ENCODE measurements around the gene COPS9. TPM values are rescaled to one million over a fixed set of nuclear protein-coding genes. Genes with fewer than 3 reads are reported as not detected.

The COPS9 gene
- total RNA-seq, 4 donors from 2014 or later: 120 to 172 (median 142) TPM

DNA sequence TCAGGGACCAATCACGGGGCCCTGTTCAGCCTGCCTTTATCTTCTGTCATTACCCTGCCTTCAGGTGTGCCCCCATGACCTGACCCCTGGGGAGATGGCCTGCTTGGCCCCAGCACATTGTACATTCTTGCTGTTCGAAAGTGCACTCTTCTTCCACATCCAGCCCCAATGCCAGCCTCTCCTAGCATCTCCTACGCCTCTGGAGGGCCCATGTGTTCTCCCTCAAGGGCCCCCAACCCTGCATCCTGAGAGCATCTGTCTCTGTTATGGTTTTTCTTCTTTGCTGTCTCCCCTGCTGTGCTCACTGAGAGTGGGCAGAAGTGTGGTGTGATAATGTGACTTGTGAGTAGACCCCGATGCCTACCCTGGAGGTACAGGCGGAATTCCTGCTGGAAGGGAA is 45.9 kb upstream of the COPS9 start:
- TF ChIP-seq, protein P1, sequence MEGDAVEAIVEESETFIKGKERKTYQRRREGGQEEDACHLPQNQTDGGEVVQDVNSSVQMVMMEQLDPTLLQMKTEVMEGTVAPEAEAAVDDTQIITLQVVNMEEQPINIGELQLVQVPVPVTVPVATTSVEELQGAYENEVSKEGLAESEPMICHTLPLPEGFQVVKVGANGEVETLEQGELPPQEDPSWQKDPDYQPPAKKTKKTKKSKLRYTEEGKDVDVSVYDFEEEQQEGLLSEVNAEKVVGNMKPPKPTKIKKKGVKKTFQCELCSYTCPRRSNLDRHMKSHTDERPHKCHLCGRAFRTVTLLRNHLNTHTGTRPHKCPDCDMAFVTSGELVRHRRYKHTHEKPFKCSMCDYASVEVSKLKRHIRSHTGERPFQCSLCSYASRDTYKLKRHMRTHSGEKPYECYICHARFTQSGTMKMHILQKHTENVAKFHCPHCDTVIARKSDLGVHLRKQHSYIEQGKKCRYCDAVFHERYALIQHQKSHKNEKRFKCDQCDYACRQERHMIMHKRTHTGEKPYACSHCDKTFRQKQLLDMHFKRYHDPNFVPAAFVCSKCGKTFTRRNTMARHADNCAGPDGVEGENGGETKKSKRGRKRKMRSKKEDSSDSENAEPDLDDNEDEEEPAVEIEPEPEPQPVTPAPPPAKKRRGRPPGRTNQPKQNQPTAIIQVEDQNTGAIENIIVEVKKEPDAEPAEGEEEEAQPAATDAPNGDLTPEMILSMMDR (IDR thresholded peaks at IDR 0.05): no peak
- no peak for TF ChIP-seq POLR2A (IDR thresholded peaks at IDR 0.05)
- 70 to 83% methylated on average over 5 of the region's 5 CpGs for WGBS, 2 donors

DNA sequence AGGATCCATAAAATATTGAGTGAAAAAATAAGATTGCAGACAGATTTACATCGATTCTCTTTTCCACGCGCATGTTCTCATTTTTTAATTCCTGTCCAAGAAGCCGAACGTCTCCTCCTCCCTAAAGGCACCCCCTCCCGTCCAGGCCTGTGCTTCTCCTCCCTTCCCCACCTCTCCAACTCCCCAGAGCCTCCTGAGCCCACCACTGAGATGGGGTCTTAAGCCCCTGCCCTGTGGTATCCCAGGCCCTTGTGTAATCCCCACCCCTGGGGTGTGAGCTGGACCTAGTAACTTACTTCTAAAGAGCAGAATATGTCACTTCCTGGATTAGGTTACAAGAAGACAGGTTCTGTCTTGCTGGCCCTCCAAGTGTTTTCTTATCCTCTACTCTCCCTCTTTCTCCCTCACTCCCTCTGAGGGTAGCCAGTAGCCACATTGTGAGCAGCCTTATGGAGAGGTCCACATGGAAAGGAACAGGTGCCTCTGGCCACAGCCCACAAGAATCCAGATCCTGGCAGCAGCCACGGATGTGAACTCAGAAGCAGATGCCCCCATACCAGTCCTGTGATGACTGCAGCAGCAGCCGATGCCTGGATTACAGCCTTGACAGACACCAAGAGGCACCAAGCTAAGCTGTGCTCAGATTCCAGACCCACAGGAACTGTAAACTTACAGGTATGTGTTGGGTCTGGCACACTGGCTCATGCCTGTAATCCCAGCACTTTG is 44.0 kb upstream of the COPS9 start:
- WGBS, 2 donors: 45 to 55% methylated on average over 8 of the region's 8 CpGs
- no peak for TF ChIP-seq POLR2A (IDR thresholded peaks at IDR 0.05)
- TF ChIP-seq, protein P1 (IDR thresholded peaks at IDR 0.05): no peak
- H3K4me3 ChIP-seq (ENCODE audit: low read depth, poor library complexity, severe bottlenecking): no peak overlapping the region
- intact Hi-C loops (cut with DNase I; ENCODE audit: low total_unique reads): no loop called here
- no peak for DNase-seq (ENCODE audit: low spot score in 2 of 2)

More for the DNA sequence above, 45.9 kb upstream of the COPS9 start:
- DNase-seq (ENCODE audit: low spot score in 2 of 2): no peak
- no peak overlapping the region for H3K4me3 ChIP-seq (ENCODE audit: low read depth, poor library complexity, severe bottlenecking)
- intact Hi-C loops (cut with DNase I; ENCODE audit: low total_unique reads): no loop called here

DNA sequence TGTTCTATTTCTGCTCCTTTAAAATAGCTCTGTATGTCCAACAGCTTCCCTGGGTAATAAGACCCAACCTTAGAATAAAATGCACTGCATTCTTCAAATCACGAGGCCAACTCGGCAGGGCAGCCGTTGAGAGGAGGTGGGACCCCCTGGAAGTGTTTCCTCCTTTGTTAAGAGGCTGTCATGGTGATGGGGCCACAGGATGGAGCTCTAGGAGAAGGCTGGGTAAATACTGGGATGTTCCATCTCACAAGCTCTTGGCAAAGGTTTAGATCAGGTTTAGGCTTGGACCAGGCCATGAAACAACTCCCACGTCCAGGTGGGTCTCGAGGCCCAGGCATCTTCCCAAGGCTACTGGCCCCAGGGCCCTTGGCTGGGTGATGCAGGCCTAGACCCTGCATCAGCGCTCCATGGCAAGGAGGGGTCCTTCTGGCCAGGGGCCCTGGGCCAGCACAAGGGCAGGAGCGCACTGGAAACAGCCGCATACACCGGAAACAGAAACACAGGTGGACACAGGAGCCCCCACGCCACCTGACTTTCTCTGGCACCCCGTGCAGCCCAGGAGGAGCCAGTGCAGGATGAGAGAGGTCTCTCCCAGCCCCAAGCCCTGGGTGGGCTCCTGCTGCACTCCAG is 43.2 kb upstream of the COPS9 start:
- intact Hi-C loops (cut with DNase I; ENCODE audit: low total_unique reads): no loop called here
- H3K4me3 ChIP-seq (ENCODE audit: low read depth, poor library complexity, severe bottlenecking): no peak overlapping the region
- no peak for DNase-seq (ENCODE audit: low spot score in 2 of 2)
- TF ChIP-seq, protein P1 (IDR thresholded peaks at IDR 0.05): no peak
- TF ChIP-seq POLR2A (IDR thresholded peaks at IDR 0.05): no peak
- 69 to 79% methylated on average over 10 to 11 of the region's 11 CpGs for WGBS, 2 donors

DNA sequence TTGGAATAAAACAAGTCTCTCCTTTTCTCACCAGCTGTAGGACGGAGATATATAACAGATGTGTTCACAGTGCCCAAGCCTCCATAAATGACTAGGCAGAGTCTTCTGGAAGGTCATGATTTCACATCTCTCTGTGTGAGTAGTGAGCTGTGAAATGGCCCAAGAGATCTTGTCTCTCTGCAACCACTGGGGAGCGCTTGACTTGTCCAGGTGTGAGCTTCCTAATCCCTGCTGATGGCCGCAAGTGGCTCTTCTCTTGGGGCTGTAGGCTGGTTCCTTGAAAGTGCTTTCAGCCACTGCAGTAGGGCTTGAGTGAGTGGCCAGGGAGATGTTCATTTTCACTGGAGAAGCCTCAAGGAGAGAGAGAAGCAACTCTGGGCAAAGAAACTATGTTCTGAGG is 42.5 kb upstream of the COPS9 start:
- 75 to 92% methylated on average over 3 of the region's 3 CpGs for WGBS, 2 donors
- TF ChIP-seq, protein P1 (IDR thresholded peaks at IDR 0.05): no peak
- no peak for TF ChIP-seq POLR2A (IDR thresholded peaks at IDR 0.05)
- intact Hi-C loops (cut with DNase I; ENCODE audit: low total_unique reads): no loop called here
- no peak overlapping the region for H3K4me3 ChIP-seq (ENCODE audit: low read depth, poor library complexity, severe bottlenecking)
- DNase-seq (ENCODE audit: low spot score in 2 of 2): no peak

DNA sequence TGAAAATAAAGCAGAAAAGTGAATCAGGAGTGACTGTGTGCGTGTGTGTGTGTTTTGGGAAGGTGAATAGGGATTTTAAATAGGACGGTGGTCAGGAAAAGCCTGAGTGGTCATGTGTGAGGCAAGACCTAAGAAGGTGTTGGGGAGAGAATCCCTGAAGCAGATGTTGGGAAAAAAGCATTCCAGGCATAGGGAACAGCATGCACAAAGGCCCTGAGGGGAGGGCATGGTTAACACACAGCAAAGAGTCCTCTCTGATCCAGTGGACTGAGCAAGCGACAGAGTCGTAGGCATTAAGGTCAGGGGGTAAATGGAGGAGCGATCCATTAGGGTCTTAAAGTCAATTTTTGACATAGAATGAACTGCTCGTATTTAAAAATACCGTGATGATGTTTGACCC is 38.4 kb upstream of the COPS9 start:
- TF ChIP-seq POLR2A (IDR thresholded peaks at IDR 0.05): no peak
- TF ChIP-seq, protein P1 (IDR thresholded peaks at IDR 0.05): no peak
- no peak for DNase-seq (ENCODE audit: low spot score in 2 of 2)
- intact Hi-C loops (cut with DNase I; ENCODE audit: low total_unique reads): no loop called here
- H3K4me3 ChIP-seq (ENCODE audit: low read depth, poor library complexity, severe bottlenecking): no peak overlapping the region
- 60 to 65% methylated on average over 7 of the region's 7 CpGs for WGBS, 2 donors
